HG02840 (cell line): ENCODE measurements around the gene TMEM123.

ENCODE experiments used
- ATAC-seq: cut with Tn5 transposase; IDR thresholded peaks from one replicate; pipeline ENCODE4 v1.9.1; 2021; ENCODE audit warnings: mild to moderate bottlenecking, moderate library complexity, moderate number of reproducible peaks; ENCODE audit not compliant: unreplicated experiment, low FRiP score

TMEM123 gene

DNA sequence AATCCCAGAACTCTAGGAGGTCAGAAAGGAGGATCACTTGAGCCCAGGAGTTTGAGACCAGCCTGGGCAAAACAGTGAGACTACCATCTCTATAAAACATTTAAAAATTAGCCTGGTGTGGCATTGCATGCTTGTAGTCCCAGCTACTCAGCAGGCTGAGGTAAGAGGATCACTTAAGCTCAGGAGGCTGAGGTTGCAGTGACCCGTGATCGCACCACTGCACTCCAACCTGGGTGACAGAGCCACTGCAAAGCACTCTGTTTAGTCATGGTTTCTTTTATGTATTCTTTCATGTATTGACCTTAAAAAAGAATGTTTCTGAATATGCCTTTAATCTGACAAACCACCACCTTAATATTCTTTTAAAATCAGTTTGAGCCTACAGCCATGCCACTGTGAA is 53.4 kb downstream of the TMEM123 start:
- ATAC-seq: no peak

DNA sequence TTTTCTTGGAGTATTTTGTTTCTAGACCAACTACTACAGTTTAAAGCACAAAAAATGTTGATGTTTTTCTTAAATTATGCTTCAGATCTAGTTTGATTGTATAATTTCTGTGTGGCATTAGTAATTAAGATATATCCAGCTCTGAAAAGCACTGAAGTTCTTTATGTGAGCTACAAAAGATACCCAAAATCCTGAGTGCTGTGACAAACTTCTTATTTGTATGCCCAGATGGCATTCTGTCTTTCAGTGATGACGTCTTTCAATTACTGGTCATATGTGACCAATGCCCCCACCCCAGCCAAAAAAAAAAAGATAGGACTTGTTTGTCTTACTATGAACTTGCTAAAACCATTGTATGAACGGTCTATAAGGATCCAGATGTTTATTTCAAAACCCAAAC is 54.3 kb downstream of the TMEM123 start:
- ATAC-seq: no peak

DNA sequence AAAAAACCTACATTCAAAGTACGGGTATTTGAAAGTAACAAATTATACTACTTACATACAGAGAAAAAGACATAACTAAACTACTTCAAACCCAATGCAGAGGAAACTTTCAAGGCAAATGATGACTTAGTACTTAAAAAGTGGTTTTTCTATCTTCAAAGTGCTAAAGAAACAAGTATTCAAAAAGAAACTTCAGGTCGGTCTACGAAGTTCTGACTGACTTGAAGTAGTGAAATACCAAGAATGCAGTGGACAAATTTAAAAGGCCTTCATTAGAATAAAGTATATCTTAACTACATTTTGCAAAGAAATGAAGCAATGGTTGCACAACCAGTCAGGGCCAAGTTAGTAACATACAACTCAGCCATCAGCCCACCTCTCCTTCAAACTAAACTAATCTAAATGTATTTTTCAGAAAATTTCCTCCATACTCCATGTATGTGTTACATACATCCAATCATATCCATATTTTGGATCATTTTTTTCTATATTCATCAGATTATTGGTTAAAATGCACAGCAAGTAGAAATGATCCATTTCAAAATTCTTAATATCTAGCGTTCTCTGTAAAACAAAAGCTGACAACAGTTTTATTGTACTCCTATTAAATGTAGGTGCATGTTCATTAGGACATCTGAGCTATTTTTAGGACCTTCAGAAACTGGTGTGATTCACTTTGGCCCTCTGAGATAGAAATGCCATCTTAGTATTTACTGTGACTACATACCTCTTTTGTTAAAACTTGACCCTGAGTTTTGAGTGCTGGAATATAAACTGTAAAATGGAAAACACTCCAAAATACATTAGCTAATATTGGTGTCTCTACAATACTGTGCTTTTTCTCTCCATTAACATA is 55.6 kb downstream of the TMEM123 start:
- ATAC-seq: no peak

DNA sequence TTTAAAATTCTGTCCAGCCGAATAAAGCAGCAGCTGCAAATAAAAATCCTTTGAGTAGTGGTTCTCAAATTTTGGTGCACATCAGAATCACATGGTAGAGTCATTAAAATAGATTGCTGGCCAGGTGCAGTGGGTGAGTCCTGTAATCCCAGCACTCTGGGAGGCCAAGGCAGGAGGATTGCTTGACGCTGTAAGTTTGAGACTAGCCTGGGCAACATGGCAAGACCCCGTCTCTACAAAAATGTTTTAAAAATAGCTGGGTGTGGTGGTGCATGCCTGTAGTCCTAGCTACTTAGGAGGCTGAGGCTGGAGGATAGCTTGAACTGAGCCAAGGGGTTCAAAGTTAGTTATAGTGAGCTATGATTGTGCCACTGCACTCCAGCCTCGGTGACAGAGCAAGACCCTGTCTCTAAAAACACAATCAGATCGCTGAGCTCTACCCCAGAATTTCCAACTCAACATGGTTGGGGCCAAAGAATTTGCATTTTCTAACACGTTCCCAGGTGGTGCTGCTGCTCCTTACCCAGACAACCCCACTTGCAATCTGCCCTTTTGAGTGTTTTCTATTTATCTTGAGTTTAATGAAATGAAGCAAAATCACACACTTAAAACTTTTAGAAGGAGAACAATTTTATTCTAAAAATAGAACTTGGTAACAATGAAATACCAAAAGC is 56.7 kb downstream of the TMEM123 start:
- ATAC-seq: no peak

DNA sequence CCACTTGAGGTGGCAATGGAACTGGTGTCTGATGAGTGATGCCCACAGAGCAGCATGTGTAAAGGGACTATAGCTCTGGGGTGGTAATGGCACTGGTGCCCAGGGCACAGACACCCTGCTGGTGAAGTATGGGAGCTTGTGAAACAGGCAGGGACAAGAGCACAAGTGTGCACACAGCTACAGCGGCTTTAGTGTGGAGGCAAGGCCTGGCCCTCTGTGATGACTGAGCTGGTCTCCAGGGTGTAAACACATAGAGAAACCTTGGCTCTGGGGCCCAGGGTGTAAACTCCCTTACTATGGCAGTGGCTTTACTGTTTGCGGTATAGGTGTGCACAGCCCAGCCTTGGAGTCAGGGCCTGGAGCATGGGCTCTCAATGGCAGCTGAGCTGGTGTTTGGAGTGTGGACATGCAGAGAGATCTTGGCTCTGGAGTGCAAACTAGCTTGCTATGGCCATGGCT is 59.3 kb downstream of the TMEM123 start:
- ATAC-seq: no peak

DNA sequence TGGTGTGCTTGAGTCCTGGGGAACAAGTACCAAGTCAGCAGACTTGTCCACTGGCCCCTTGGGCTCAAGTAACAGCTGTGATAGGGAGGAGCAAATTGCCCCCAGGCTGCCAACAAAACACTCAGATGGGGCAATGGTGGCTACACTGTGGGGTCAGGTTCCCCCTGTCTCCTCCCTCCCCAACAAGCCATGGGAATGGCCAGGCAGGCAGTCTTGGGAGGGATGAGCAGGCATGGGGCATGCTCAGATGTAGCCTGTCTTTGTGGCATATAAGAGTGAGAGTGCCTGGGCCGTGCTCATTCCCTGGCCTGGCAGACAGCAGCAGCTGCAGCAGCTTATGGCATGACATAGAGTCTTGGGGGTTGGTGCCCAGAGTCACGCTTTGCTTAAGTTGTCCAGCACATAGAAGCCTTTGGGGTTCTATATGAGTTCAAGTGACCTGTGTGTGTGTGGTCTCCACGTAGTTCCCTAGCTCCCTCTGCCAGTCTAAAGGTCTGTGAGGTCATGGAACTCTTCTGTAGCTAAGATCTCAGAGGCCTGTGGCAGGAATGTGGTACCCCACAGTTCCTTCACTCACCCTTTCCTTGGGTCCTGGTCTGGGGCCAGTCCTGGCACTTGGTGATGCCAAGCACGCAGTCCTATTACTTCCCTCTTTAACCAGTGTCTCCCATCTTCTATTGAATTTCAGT is 60.9 kb downstream of the TMEM123 start:
- ATAC-seq: no peak

DNA sequence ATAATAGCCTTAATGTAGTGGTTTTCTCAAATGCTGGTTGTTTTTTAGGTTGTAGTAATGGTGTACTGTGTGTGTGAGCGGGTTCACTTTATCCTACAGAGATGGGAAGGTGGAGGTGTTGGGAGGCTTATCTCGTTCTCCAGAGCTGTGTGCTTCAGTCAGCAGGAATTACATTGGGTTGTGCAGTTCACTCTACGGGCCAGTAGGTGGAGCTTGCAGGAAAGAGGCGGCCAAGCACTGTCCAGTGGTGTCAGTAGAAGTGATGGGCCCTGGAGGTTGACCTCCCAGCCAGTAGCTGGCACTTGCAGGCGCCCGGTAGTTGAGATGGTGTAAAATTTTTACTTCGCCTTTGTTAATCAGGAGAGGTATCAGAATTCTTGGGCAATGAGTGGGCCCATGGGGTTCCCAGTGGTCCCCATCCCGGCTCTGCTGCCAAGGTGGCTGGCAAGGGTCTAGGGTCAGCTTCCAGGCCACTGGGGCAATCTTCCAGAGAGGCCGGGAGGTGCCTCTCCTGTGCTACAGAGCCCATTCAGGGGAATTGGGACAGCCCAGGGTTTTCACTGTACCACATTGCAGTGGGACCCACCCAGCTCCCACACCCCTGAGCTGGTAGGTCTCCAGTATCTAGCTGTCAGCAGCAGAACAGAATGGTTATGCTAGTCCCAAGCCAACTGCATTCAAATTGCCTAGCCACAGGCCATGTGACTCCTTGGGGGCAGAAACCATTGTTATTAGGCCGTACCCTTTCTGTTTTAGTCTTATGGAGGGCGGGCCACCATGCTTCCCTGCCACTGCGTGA is 61.7 kb downstream of the TMEM123 start:
- ATAC-seq: no peak

DNA sequence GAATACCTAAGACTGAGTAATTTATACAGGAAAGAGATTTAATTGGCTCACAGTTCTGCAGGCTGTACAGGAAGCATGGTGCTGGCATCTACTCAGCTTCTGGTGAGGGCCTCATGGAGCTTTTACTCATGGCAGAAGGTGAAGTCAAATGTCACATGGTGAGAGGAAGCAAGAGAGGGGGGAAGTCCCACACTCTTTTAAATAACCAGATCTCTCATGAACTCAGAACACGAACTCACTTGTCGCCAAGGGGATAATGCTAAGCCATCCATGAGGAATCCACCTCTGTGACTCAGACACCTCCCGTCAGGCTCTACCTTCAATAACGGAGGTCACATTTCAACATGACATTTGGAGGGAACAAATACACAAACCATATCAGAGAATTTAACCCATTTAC is 63.3 kb downstream of the TMEM123 start:
- ATAC-seq: no peak

DNA sequence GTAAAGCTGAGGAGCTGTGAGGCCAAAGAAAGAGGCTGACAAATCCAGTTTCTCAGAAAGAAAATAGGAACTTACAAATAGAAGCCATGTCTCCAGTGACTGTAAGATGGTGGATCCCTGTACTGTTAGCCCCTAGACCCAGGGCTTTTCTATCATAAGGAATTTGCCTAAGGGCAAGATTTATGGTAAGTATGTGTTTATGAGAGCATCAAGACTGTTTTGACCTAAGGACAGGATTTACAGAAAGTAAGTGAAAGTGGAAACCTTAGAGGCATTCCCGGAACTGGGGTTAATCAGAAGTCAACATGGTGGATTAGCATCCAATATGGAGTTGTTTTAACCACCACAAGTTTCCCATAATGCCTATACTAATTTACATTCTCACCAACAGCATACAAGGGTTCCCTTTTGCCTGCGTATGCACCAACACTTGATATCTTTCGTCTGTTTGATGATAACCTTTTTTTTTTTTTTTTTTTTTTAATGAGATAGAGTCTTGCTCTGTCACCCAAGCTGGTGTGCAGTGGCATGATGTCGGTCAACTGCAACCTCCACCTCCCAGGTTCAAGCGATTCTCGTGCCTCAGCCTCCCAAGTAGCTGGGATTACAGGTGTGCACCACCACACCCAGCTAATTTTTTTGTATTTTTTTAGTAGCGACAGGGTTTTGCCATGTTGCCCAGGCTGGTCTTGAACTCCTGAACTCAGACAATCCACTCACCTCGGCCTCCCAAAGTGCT is 65.4 kb downstream of the TMEM123 start:
- ATAC-seq: no peak

DNA sequence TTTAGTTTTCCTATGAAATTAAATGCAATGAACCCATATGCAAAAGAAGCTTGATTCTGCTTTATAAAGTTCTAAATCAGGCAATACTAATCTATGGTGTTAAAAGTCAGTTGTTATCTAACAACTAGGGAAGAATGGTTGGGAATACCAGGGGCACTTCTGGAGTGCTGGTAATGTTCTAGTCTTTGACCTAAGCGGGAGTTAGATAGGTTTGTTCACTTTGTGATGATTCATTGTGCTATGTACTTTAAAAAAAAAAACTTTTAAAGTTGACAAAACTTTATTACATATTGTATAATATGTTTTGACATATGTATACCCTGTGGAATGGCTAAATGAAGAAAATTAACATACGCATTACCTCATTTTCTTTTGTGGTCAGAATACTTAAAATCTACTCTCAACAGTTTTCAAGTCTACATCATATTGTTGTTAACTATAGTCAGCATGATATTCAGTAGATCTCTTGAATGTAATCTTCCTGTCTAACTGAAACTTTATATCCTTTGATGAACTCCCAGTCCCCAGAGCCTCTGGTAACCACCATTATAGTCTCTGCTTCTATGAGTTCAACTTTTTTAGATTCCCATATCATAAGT is 66.3 kb downstream of the TMEM123 start:
- no peak for ATAC-seq

DNA sequence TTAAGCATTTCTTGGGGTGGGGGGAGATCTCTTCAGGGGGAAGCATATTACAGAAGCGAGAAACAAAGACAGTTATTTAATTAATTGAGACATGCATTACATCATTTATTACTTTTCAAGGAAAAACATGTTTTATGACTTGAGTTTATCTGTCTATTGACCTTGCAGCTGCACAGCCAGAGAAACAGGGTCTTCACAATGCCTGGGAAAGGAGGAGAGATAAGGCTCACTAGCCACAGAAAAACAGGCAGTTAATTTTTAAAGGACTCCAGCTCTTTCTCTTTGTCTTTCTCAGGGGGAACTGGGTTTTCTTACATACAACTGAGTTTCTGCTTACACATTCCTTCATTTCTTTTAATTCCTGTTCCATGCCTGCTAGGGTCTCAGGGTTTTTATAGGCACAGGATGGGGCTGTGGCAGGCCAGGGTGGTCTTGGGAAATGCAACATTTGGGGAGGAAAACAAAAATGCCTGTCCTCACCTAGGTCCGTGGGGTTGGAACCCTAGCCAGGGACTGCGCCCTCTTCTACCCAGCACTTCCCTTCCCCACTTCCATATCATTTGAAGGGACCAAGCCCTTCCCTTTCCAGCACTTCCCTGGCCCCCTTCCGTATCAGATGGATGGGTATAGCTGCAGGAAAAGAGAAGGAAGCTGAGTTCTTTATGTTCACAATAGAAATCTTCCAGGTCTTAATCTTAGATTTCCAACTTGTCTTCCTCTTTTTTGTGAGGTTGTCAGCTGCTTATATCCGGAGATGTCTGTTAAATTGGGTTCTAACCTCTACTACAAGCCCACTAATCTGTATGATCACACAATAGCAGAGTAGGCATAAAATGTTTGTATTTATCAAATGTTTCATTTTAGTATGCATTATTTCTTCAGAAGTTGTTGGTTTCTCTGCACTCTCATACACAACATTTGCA is 67.2 kb downstream of the TMEM123 start:
- no peak for ATAC-seq

DNA sequence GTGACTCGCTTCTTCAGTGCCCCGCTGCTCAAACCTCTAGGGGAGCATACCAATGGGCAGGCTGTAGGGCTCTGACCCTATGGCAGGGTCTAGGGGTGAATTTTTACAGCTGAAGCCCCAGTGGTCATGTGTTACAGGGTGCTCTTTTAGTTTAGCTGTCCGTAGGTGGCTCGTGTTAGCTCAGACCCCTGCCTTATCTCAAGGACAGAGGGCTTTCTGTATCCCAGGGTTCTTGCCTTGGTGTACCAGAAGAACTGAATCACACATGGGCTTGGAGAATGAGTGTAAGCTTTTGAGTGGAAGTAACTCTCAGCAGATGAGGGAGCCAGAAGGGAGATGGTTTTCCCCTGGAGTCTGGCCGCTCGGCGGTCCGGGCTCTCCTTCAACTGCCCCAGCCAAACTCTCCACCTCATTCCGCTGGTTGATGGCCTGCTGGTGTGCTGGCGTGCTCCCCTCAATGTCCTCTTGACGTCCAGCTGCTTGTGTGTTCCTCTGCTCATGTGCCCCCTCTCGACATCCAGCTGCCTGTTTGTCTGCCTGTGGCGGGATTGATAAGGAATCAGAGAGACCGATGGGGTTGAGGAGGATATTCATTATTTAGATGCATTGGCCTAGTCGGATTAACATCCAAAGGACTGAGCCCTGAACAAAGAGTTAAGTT is 68.0 kb downstream of the TMEM123 start:
- no peak for ATAC-seq

DNA sequence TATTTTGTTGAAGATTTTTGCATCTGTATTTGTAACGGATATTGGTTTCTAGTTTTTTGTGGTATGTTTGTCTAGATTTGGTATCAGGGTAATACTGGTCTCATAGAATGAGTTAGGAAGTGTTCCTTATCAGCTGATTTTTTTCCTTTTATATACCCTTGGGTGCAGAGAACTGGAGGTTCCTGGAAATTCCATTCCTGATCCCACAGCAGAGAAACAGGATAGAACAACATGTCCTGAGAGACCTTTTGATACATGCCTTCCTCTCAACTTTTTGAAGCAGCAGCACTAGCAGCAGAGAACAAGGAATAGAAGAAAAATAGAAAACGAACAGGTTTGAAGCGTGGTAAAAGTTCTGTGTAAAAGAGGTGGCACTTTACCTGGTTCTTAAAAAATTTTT is 68.7 kb downstream of the TMEM123 start:
- ATAC-seq: no peak

DNA sequence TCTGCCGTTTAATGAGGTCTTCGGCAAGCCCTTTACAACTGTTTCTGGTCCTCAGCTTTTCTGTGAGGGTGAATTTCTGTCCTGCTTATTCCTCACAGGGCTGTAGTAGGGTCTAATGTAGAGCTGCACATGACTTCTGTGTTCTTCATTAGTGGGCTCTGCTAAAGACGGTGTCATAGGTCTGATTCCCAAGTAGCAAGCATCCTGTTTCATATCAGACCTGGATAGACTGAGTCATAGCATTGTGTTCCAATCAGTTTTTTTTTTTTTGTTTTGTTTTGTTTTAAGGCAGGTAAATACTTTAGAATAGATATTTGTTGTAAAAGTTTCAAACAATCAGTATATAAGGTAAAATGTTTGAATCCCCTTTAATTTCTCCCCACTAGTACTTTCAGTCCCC is 70.2 kb downstream of the TMEM123 start:
- ATAC-seq: no peak

DNA sequence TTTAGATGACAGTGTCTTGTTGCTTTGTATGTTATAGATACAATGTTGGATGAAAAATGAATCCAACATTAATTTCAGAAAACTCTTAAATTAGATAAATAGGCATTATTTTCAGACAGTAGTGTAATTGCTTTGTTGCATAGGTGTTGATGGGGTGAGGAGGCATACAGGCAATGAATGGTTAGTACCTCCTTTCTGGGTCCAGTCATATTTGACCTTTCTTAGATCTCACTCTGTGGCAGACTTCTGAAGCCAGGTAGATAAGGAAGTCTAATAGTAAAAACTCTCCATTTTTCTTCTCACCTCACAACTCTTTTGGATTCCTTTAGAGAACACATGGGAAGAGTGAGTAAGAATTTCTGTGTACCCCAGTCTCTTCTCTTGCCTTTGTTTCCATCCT is 73.7 kb downstream of the TMEM123 start:
- no peak for ATAC-seq

DNA sequence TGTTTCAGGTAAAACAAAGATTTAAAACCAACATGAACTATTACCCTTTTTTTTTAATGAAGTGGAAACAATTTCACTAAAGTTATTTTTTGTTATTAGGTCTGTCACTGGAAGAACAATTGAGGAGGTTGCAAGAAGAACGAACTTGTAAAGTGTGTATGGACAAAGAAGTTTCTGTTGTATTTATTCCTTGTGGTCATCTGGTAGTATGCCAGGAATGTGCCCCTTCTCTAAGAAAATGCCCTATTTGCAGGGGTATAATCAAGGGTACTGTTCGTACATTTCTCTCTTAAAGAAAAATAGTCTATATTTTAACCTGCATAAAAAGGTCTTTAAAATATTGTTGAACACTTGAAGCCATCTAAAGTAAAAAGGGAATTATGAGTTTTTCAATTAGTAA is 74.7 kb downstream of the TMEM123 start:
- ATAC-seq: no peak

DNA sequence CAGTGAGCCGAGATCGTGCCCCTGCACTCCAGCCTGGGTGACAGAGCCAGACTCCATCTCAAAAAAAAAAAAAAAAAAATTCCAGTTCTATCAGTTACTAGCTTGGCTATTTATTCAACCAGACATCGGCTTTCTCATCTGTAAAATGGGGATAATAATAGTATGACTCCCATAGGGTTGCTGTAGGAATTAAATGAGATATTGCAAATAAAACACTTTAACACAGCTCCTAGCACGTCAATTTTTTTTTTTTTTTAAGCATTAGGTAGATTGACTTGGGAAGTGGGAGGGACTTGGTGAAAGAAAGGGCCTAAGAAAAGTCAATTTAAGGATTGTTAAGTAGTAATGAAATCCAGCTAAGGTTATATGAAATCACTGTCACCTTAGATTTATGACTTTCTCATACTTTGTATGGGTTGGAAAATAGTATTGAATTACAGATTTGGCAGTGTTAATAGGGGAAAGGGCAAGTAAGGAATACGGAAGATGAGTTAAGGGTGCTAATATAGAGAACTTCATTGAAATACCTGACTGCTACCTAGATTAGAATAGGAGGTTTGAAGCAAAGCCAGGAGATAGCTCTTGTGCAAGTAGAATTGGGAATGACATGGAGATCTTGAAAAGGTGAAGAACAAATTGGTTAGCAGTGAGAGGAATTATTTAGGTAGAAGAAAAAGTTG is 76.7 kb downstream of the TMEM123 start:
- no peak for ATAC-seq
